Keratinocyte (primary cell): ENCODE data around the gene UGCG.

Experiments used
- CTCF ChIP-seq, 3 experiments: IDR thresholded peaks in 1 of 3; conservative IDR thresholded peaks in 1 of 3; optimal IDR thresholded peaks in 1 of 3; 2 replicates in 2 of 3; 3 replicates in 1 of 3; pipeline versions ENCODE3 to v1.5.1; 2011; ENCODE audit warnings: low read length in 3 of 3, mild to moderate bottlenecking in 3 of 3, moderate library complexity in 2 of 3, control low read depth in 1 of 3, inconsistent platforms in 1 of 3; ENCODE audit not compliant: insufficient read depth in 2 of 3; ENCODE audit errors: extremely low read depth in 1 of 3
- EZH2 ChIP-seq: IDR thresholded peaks from one replicate; pipeline ENCODE4 v1.6.1; 2012; ENCODE audit warnings: inconsistent platforms, mild to moderate bottlenecking, low read length, moderate library complexity

- TF ChIP-seq CTCF (optimal IDR thresholded peaks at IDR 0.05 in 1 of 3, IDR thresholded peaks at IDR 0.05 in 1 of 3, conservative IDR thresholded peaks at IDR 0.05 in 1 of 3; ENCODE audit: extremely low read depth in 1 of 3, insufficient read depth in 2 of 3, low read length in 3 of 3) (no peak), EZH2 (no peak)
These were observed 28.6 kb downstream of the UGCG start for GRCh38 chr9:111925017-111925770.
